ENCODE results near the gene DBI. TPM values are rescaled to one million over a fixed set of nuclear protein-coding genes. Genes with fewer than 3 reads are reported as not detected.
"Not testable (repeated sequence)": the region's sequence is repeated elsewhere in the genome, so short reads cannot be mapped to it uniquely, and the experiment has no call there.

DBI gene
- total and polyA plus RNA-seq, 2 donors (not counting 1 experiment from before 2014, with no cell fraction given): 45.2 to 69.4 TPM

- intact Hi-C loops (cut with micrococcal nuclease): no loop called here
- H3K9me3 Mint-ChIP-seq (ENCODE audit: insufficient read depth): no peaks in the 10 kb centered on the region
- Histone ChIP-seq H3K36me3 (replicated peaks in 1 of 2; ENCODE audit: control extremely low read depth in 1 of 2, control insufficient read depth in 1 of 2, extremely low read depth in 1 of 2, insufficient read depth in 2 of 2, low read length in 1 of 2) (no peaks in the 10 kb centered on the region), H3K4me3 (ENCODE audit: control extremely low read depth in 1 of 5, extremely low read depth in 1 of 5, insufficient read depth in 1 of 5, low read depth in 2 of 5, low read length in 4 of 5) (no peak overlapping the region), H4K20me1 (ENCODE audit: control insufficient read depth, insufficient read depth, low read length, poor library complexity, severe bottlenecking) (no peaks in the 10 kb centered on the region), H2AFZ (ENCODE audit: insufficient read depth, low read depth, low read length, poor library complexity, severe bottlenecking) (no peak overlapping the region), H3K27me3 (replicated peaks in 1 of 4; ENCODE audit: control extremely low read depth in 1 of 4, control insufficient read depth in 3 of 4, insufficient read depth in 4 of 4, low read length in 3 of 4) (peaks cover 0 to 6% (median 0%) of the 10 kb centered on the region in 4 experiments), H3K27ac (ENCODE audit: low read length in 2 of 2) (no peak overlapping the region), H3K4me1 (ENCODE audit: control insufficient read depth in 2 of 2, insufficient read depth in 2 of 2, low read length in 2 of 2) (no peaks in the 10 kb centered on the region), H3K9ac (ENCODE audit: low read length) (no peak overlapping the region), H3K9me3 (ENCODE audit: control extremely low read depth in 1 of 3, control insufficient read depth in 2 of 3, insufficient read depth in 1 of 3, low read length in 2 of 3) (peaks cover 0 to 3% (median 0%) of the 10 kb centered on the region in 3 donors), H3K4me2 (replicated peaks; ENCODE audit: low read depth, low read length, poor library complexity, severe bottlenecking) (no peak overlapping the region), H3K79me2 (ENCODE audit: control insufficient read depth, insufficient read depth, low read length) (no peaks in the 10 kb centered on the region)
- ChIA-PET CTCF (interaction anchor here (0.9 to 2.7 kb wide), 2 partner anchors 32 to 74 kb away, joined by 3 to 15 read pairs; no protein-coding TSS in a partner anchor), POLR2A (no interaction called here)
- H3K27ac Mint-ChIP-seq: no peak overlapping the region
- H3K27me3 Mint-ChIP-seq: peaks cover 24% of the 10 kb centered on the region
- no peaks in the 10 kb centered on the region for H3K4me1 Mint-ChIP-seq
- DNase-seq (no peak), ATAC-seq (ENCODE audit: low read depth) (no peak)
- TF ChIP-seq EZH2 (IDR thresholded peaks at IDR 0.05; ENCODE audit: borderline replicate concordance, insufficient read depth, low read depth, low read length, poor library complexity, severe bottlenecking) (no peak), CTCF (IDR thresholded peaks at IDR 0.05) (no peak)
- WGBS (ENCODE audit: insufficient coverage): 97% methylated on average over 9 of the region's 10 CpGs
- H3K4me3 Mint-ChIP-seq: no peak overlapping the region
Measured at GRCh38 chr2:119402645-119403560, 36.1 kb downstream of the DBI start.

- H3K4me1 Mint-ChIP-seq; H3K9me3 Mint-ChIP-seq (ENCODE audit: insufficient read depth); DNase-seq; H3K36me3 ChIP-seq (replicated peaks in 1 of 2; ENCODE audit: control extremely low read depth in 1 of 2, control insufficient read depth in 1 of 2, extremely low read depth in 1 of 2, insufficient read depth in 2 of 2, low read length in 1 of 2); H3K4me2 ChIP-seq (replicated peaks; ENCODE audit: low read depth, low read length, poor library complexity, severe bottlenecking); ATAC-seq (ENCODE audit: low read depth); H3K27ac ChIP-seq (ENCODE audit: low read length in 2 of 2); POLR2A ChIA-PET; H3K79me2 ChIP-seq (ENCODE audit: control insufficient read depth, insufficient read depth, low read length); H3K9me3 ChIP-seq (ENCODE audit: control extremely low read depth in 1 of 3, control insufficient read depth in 2 of 3, insufficient read depth in 1 of 3, low read length in 2 of 3); H3K27ac Mint-ChIP-seq; H2AFZ ChIP-seq (ENCODE audit: insufficient read depth, low read depth, low read length, poor library complexity, severe bottlenecking); intact Hi-C loops (cut with micrococcal nuclease); H3K27me3 ChIP-seq (replicated peaks in 1 of 4; ENCODE audit: control extremely low read depth in 1 of 4, control insufficient read depth in 3 of 4, insufficient read depth in 4 of 4, low read length in 3 of 4); H4K20me1 ChIP-seq (ENCODE audit: control insufficient read depth, insufficient read depth, low read length, poor library complexity, severe bottlenecking); H3K4me3 Mint-ChIP-seq; H3K9ac ChIP-seq (ENCODE audit: low read length); H3K4me3 ChIP-seq (ENCODE audit: control extremely low read depth in 1 of 5, extremely low read depth in 1 of 5, insufficient read depth in 1 of 5, low read depth in 2 of 5, low read length in 4 of 5); H3K4me1 ChIP-seq (ENCODE audit: control insufficient read depth in 2 of 2, insufficient read depth in 2 of 2, low read length in 2 of 2): not testable (repeated sequence)
- 93% methylated on average over 3 of the region's 12 CpGs for WGBS (ENCODE audit: insufficient coverage)
- CTCF ChIA-PET: interaction anchor here (0.9 to 2.7 kb wide), 2 partner anchors 31 to 73 kb away, joined by 3 to 15 read pairs; no protein-coding TSS in a partner anchor
- H3K27me3 Mint-ChIP-seq: peaks cover 21% of the 10 kb centered on the region
Measured at GRCh38 chr2:119403618-119404017, 36.8 kb downstream of the DBI start.
